Chondrocyte (in vitro differentiated cells): Measurements from ENCODE around the gene RFX3. TPM values are rescaled to one million over a fixed set of nuclear protein-coding genes. Genes with fewer than 3 reads are reported as not detected.

Experiments used
- DNase-seq: peaks from one replicate; pipeline ENCODE4 v3.0.0; 2021; ENCODE audit warnings: mixed read lengths, low spot score
- H3K27ac Mint-ChIP-seq: one replicate; pipeline ENCODE4 v1.8.0; 2021; ENCODE audit warnings: mild to moderate bottlenecking, moderate library complexity, mixed read lengths; ENCODE audit not compliant: unreplicated experiment
- H3K27me3 Mint-ChIP-seq: 2 replicates; pipeline ENCODE4 v1.8.0; 2021; ENCODE audit warnings: low read depth, mixed read lengths
- H3K36me3 Mint-ChIP-seq: 2 replicates; pipeline ENCODE4 v1.8.0; 2021; ENCODE audit warnings: low read depth, mixed read lengths
- H3K4me1 Mint-ChIP-seq: 2 replicates; pipeline ENCODE4 v1.8.0; 2021; ENCODE audit warnings: low read depth, mild to moderate bottlenecking, mixed read lengths
- H3K4me3 Mint-ChIP-seq: one replicate; pipeline ENCODE4 v1.8.0; 2021; ENCODE audit warnings: mild to moderate bottlenecking, moderate library complexity, mixed read lengths; ENCODE audit not compliant: unreplicated experiment
- H3K9me3 Mint-ChIP-seq: 2 replicates; pipeline ENCODE4 v1.8.0; 2021; ENCODE audit warnings: low read depth, mixed read lengths
- CTCF ChIP-seq: fragments of 200-600 bp; sonication (generic); IDR thresholded peaks from 2 replicates; pipeline ENCODE4 v1.5.0; 2021; ENCODE audit warnings: antibody characterized with exemption, mild to moderate bottlenecking, moderate library complexity
- total RNA-seq: library from RNA; stranded (reverse); gene quantifications from 3 replicates; pipeline ENCODE4 v1.2.1, GENCODE V29; 2021

RFX3 gene
- total RNA-seq, 1 donor from 2014 or later, result 4.1 TPM

- no peak overlapping the region for H3K4me3 Mint-ChIP-seq
- peaks cover 48% of the 10 kb centered on the region for H3K4me1 Mint-ChIP-seq
These were observed 25.8 kb downstream of the RFX3 start for GRCh38 chr9:3500044-3500443.

GRCh38 chr9:3498691-3499090 is 27.1 kb downstream of the RFX3 start:
- Mint-ChIP-seq H3K27ac (peak overlapping the region; percentile 18), H3K36me3 (no peaks in the 10 kb centered on the region), H3K4me1 (peaks cover 48% of the 10 kb centered on the region), H3K4me3 (no peak overlapping the region), H3K27me3 (no peaks in the 10 kb centered on the region), H3K9me3 (no peaks in the 10 kb centered on the region)
- TF ChIP-seq CTCF, result no peak
- no peak for DNase-seq

More at GRCh38 chr9:3500044-3500443, 25.8 kb downstream of the RFX3 start:
- no peak overlapping the region for H3K27ac Mint-ChIP-seq
- TF ChIP-seq CTCF, result no peak
- H3K27me3 Mint-ChIP-seq, result no peaks in the 10 kb centered on the region
- no peaks in the 10 kb centered on the region for H3K9me3 Mint-ChIP-seq
- no peak for DNase-seq
- H3K36me3 Mint-ChIP-seq, result no peaks in the 10 kb centered on the region

GRCh38 chr9:3497857-3498256 is 27.9 kb downstream of the RFX3 start:
- no peak overlapping the region for H3K4me3 Mint-ChIP-seq

GRCh38 chr9:3497401-3497800 is 28.4 kb downstream of the RFX3 start:
- DNase-seq, result no peak
- no peaks in the 10 kb centered on the region for H3K27me3 Mint-ChIP-seq
- H3K36me3 Mint-ChIP-seq, result no peaks in the 10 kb centered on the region
- no peaks in the 10 kb centered on the region for H3K9me3 Mint-ChIP-seq
- peak overlapping the region; percentile 65 for H3K27ac Mint-ChIP-seq
- no peak overlapping the region for H3K4me3 Mint-ChIP-seq
- H3K4me1 Mint-ChIP-seq, result peaks cover 41% of the 10 kb centered on the region
- no peak for TF ChIP-seq CTCF

More at GRCh38 chr9:3497857-3498256, 27.9 kb downstream of the RFX3 start:
- Mint-ChIP-seq H3K27me3 (no peaks in the 10 kb centered on the region), H3K9me3 (no peaks in the 10 kb centered on the region), H3K4me1 (peaks cover 46% of the 10 kb centered on the region), H3K27ac (no peak overlapping the region), H3K36me3 (no peaks in the 10 kb centered on the region)
- TF ChIP-seq CTCF, result no peak
- no peak for DNase-seq

GRCh38 chr9:3495855-3496254 is 29.9 kb downstream of the RFX3 start:
- Mint-ChIP-seq H3K27me3 (no peaks in the 10 kb centered on the region), H3K9me3 (no peaks in the 10 kb centered on the region), H3K4me3 (no peak overlapping the region), H3K36me3 (no peaks in the 10 kb centered on the region), H3K27ac (peak overlapping the region; percentile 52), H3K4me1 (peaks cover 41% of the 10 kb centered on the region)
- TF ChIP-seq CTCF, result no peak
- DNase-seq, result no peak
